ENCODE measurements around the gene MTM1. TPM values are rescaled to one million over a fixed set of nuclear protein-coding genes. Genes with fewer than 3 reads are reported as not detected.

Gene MTM1
- total and polyA plus RNA-seq, 2 experiments from 2014 or later = 8.7 to 15.4 TPM

- no peaks in the 10 kb centered on the region for H3K9me3 ChIP-seq (ENCODE audit: low read depth)
- no peaks in the 10 kb centered on the region for H3K27me3 ChIP-seq
- H2AFZ ChIP-seq = no peak overlapping the region
- TF ChIP-seq, protein P1, sequence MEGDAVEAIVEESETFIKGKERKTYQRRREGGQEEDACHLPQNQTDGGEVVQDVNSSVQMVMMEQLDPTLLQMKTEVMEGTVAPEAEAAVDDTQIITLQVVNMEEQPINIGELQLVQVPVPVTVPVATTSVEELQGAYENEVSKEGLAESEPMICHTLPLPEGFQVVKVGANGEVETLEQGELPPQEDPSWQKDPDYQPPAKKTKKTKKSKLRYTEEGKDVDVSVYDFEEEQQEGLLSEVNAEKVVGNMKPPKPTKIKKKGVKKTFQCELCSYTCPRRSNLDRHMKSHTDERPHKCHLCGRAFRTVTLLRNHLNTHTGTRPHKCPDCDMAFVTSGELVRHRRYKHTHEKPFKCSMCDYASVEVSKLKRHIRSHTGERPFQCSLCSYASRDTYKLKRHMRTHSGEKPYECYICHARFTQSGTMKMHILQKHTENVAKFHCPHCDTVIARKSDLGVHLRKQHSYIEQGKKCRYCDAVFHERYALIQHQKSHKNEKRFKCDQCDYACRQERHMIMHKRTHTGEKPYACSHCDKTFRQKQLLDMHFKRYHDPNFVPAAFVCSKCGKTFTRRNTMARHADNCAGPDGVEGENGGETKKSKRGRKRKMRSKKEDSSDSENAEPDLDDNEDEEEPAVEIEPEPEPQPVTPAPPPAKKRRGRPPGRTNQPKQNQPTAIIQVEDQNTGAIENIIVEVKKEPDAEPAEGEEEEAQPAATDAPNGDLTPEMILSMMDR (IDR thresholded peaks at IDR 0.05; ENCODE audit: poor library complexity) = no peak
- no peak for TF ChIP-seq EZH2 (IDR thresholded peaks at IDR 0.05; ENCODE audit: borderline replicate concordance)
- TF ChIP-seq EZH2phosphoT487 (IDR thresholded peaks at IDR 0.05; ENCODE audit: low read depth, severe bottlenecking, unreplicated experiment) = no peak
- no peak for DNase-seq (ENCODE audit: low spot score)
- no peaks in the 10 kb centered on the region for H4K20me1 ChIP-seq (ENCODE audit: insufficient read depth, poor library complexity, severe bottlenecking)
- H3K4me2 ChIP-seq = no peak overlapping the region
- H3K4me1 ChIP-seq (ENCODE audit: insufficient read depth) = no peaks in the 10 kb centered on the region
- H3K9me2 ChIP-seq (replicated peaks; ENCODE audit: insufficient read depth) = no peaks in the 10 kb centered on the region
- H3K27ac ChIP-seq = no peak overlapping the region
- H3K36me3 ChIP-seq (replicated peaks; ENCODE audit: insufficient read depth, low read depth) = no peaks in the 10 kb centered on the region
- no peaks in the 10 kb centered on the region for H3K79me2 ChIP-seq
- 84% methylated on average over 4 of the region's 4 CpGs for WGBS (ENCODE audit: low lambda C conversion rate, missing lambda C conversion rate)
- no peak overlapping the region for H3K4me3 ChIP-seq
Measured at GRCh38 chrX:150531467-150531866, 37.0 kb upstream of the MTM1 start.

DNA sequence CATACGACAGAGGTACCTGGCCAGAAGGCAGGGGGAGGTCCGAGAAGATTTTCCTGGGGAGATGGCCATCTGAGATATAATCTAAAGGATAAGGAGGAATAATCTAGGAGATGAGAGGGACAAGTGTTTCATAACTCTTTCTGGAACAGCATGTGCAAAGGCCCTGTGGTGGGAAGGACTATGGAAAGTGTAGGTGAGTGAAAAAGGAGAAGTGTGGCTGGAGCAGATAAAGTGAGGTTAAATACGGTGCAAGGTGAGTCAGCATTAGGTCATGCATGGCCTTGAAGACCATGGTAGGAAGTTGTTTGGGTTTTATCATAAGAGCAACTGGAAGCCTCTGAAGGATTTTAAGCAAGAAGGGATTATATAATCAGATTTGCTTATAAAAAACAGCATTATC is 34.6 kb upstream of the MTM1 start:
- Histone ChIP-seq H3K9me3 (ENCODE audit: low read depth) (no peaks in the 10 kb centered on the region), H3K9me2 (replicated peaks; ENCODE audit: insufficient read depth) (no peaks in the 10 kb centered on the region), H3K36me3 (replicated peaks; ENCODE audit: insufficient read depth, low read depth) (no peaks in the 10 kb centered on the region), H3K79me2 (no peaks in the 10 kb centered on the region), H3K27ac (no peak overlapping the region), H3K27me3 (no peaks in the 10 kb centered on the region), H3K4me3 (no peak overlapping the region), H4K20me1 (ENCODE audit: insufficient read depth, poor library complexity, severe bottlenecking) (no peaks in the 10 kb centered on the region), H3K4me1 (ENCODE audit: insufficient read depth) (no peaks in the 10 kb centered on the region), H2AFZ (no peak overlapping the region), H3K4me2 (no peak overlapping the region)
- no peak for DNase-seq (ENCODE audit: low spot score)
- WGBS (ENCODE audit: low lambda C conversion rate, missing lambda C conversion rate) = 76% methylated on average over 3 of the region's 3 CpGs
- no peak for TF ChIP-seq EZH2phosphoT487 (IDR thresholded peaks at IDR 0.05; ENCODE audit: low read depth, severe bottlenecking, unreplicated experiment)
- no peak for TF ChIP-seq EZH2 (IDR thresholded peaks at IDR 0.05; ENCODE audit: borderline replicate concordance)
- TF ChIP-seq, protein P1 (IDR thresholded peaks at IDR 0.05; ENCODE audit: poor library complexity) = no peak

DNA sequence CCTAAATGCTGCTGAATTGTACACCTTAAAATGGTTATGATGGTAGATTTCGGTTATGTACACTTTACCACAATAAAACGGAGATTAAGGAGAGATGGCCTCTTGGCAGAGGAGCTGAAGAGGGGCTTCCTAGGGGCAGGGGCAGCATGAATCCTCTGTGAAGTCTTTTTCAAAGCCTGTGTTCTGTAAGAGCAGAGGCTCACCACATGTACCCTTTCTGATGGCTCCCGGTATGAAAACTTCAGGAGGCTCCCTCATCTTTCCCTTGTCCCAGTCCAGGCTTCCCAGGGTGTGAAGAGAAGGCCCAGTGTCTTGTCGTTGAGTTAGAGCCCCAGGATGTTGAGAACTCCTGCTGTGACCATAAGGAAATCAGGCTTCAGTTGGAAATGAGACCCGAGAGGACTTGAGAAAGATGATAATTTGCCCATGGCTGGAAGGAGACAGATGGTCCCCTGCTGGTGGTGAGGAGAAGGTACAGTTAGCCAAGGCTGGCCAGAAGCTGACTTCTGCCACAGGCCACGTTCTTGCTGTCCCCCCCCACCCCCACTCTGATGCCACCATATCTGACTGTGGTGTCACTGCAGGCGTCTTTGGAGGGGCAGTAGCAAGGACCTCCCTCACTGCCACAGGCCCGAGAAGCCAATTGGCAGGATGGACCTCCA is 31.8 kb upstream of the MTM1 start:
- H3K4me3 ChIP-seq = no peak overlapping the region
- no peaks in the 10 kb centered on the region for H3K9me2 ChIP-seq (replicated peaks; ENCODE audit: insufficient read depth)
- H3K27me3 ChIP-seq = no peaks in the 10 kb centered on the region
- no peak for TF ChIP-seq EZH2 (IDR thresholded peaks at IDR 0.05; ENCODE audit: borderline replicate concordance)
- TF ChIP-seq EZH2phosphoT487 (IDR thresholded peaks at IDR 0.05; ENCODE audit: low read depth, severe bottlenecking, unreplicated experiment) = no peak
- TF ChIP-seq, protein P1 (IDR thresholded peaks at IDR 0.05; ENCODE audit: poor library complexity) = no peak
- no peaks in the 10 kb centered on the region for H3K36me3 ChIP-seq (replicated peaks; ENCODE audit: insufficient read depth, low read depth)
- DNase-seq (ENCODE audit: low spot score) = no peak
- WGBS (ENCODE audit: low lambda C conversion rate, missing lambda C conversion rate) = 57% methylated on average over 8 of the region's 8 CpGs
- H3K79me2 ChIP-seq = no peaks in the 10 kb centered on the region
- H4K20me1 ChIP-seq (ENCODE audit: insufficient read depth, poor library complexity, severe bottlenecking) = no peaks in the 10 kb centered on the region
- H3K27ac ChIP-seq = no peak overlapping the region
- H3K9me3 ChIP-seq (ENCODE audit: low read depth) = no peaks in the 10 kb centered on the region
- no peak overlapping the region for H2AFZ ChIP-seq
- no peak overlapping the region for H3K4me2 ChIP-seq
- no peaks in the 10 kb centered on the region for H3K4me1 ChIP-seq (ENCODE audit: insufficient read depth)

Measured in hepatocyte (in vitro differentiated cells).